K562 (cell line): ENCODE data around the gene PIK3R1. TPM values are rescaled to one million over a fixed set of nuclear protein-coding genes. Genes with fewer than 3 reads are reported as not detected.

Experiments
- BRF1 ChIP-seq: IDR thresholded peaks from 3 replicates; pipeline ENCODE4 v1.6.1; 2011; ENCODE audit warnings: borderline replicate concordance, mild to moderate bottlenecking; ENCODE audit not compliant: insufficient read length; ENCODE audit errors: extremely low read depth
- CEBPG ChIP-seq, 3 experiments: fragments of 200-800 bp in 1 of 3; sonication (Bioruptor generic) in 1 of 3; sonication (generic) in 1 of 3; formaldehyde crosslinking in 1 of 3; IDR thresholded peaks in 2 of 3; conservative IDR thresholded peaks in 1 of 3; 2 replicates each; pipeline versions ENCODE4 v1.6.1 to v1.8.0; 2016 to 2022; ENCODE audit warnings: missing compliant biosample characterization in 2 of 3, missing genetic modification characterization in 2 of 3, mild to moderate bottlenecking in 1 of 3, missing genetic modification reagents in 1 of 3
- ELF2 ChIP-seq: fragments of 250-450 bp; sonication (Bioruptor Pico); IDR thresholded peaks from 2 replicates; pipeline ENCODE4 v1.5.0; 2021; ENCODE audit warnings: mild to moderate bottlenecking
- GABPA ChIP-seq: fragments of 200-800 bp; sonication (Bioruptor generic); conservative IDR thresholded peaks from 2 replicates; pipeline ENCODE4 v1.6.1; 2016; ENCODE audit warnings: low read depth, missing genetic modification characterization, missing compliant biosample characterization
- HOXB6 ChIP-seq: fragments of 250-450 bp; sonication (Bioruptor Pico); IDR thresholded peaks from 2 replicates; pipeline ENCODE4 v1.5.1; 2022; ENCODE audit warnings: mild to moderate bottlenecking, borderline replicate concordance
- ILK ChIP-seq: fragments of 450-650 bp; IDR thresholded peaks from 2 replicates; pipeline ENCODE4 v1.6.1; 2016; ENCODE audit warnings: missing genetic modification characterization, low read depth, mild to moderate bottlenecking, missing compliant biosample characterization, moderate library complexity, borderline replicate concordance
- MECOM ChIP-seq: fragments of 250-450 bp; sonication (Bioruptor Pico); IDR thresholded peaks from 2 replicates; pipeline ENCODE4 v1.8.0; 2022; ENCODE audit warnings: inconsistent platforms
- PTTG1 ChIP-seq: fragments of 450-650 bp; IDR thresholded peaks from 2 replicates; pipeline ENCODE4 v1.6.1; 2016; ENCODE audit warnings: low read depth, mild to moderate bottlenecking, missing genetic modification characterization, missing compliant biosample characterization
- TAF7 ChIP-seq: fragments of 450-650 bp; IDR thresholded peaks from 2 replicates; pipeline ENCODE4 v1.6.1; 2016; ENCODE audit warnings: missing genetic modification characterization, missing compliant biosample characterization
- TBL1XR1 ChIP-seq, 2 experiments: IDR thresholded peaks; 2 replicates each; pipeline ENCODE4 v1.6.1; 2012; ENCODE audit warnings: improper control_type of control experiment in 2 of 2, low read length in 2 of 2, mild to moderate bottlenecking in 1 of 2
- ZNF121 ChIP-seq: sonication (generic); formaldehyde crosslinking; conservative IDR thresholded peaks from 2 replicates; pipeline ENCODE4 v1.8.0; 2022; ENCODE audit warnings: missing genetic modification reagents
- ZNF124 ChIP-seq: sonication (generic); formaldehyde crosslinking; IDR thresholded peaks from 2 replicates; pipeline ENCODE4 v1.8.1; 2022; ENCODE audit warnings: missing genetic modification reagents
- ZNF174 ChIP-seq: fragments of 250-450 bp; sonication (Bioruptor Pico); IDR thresholded peaks from 2 replicates; pipeline ENCODE4 v1.4.0; 2020; ENCODE audit warnings: mild to moderate bottlenecking
- ZNF224 ChIP-seq: sonication (generic); formaldehyde crosslinking; IDR thresholded peaks from 2 replicates; pipeline ENCODE4 v1.8.0; 2022; ENCODE audit warnings: mild to moderate bottlenecking, missing genetic modification reagents
- ZNF3 ChIP-seq: fragments of 250-450 bp; sonication (Bioruptor Pico); IDR thresholded peaks from 2 replicates; pipeline ENCODE4 v1.5.0; 2021; ENCODE audit warnings: mild to moderate bottlenecking, moderate library complexity
- ZNF384 ChIP-seq: IDR thresholded peaks from 2 replicates; pipeline ENCODE4 v1.6.1; 2012; ENCODE audit warnings: low read depth, low read length, improper control_type of control experiment
- ZNF695 ChIP-seq: fragments of 450-650 bp; formaldehyde crosslinking; IDR thresholded peaks from 2 replicates; pipeline ENCODE4 v1.4.0; 2020; ENCODE audit warnings: mild to moderate bottlenecking, moderate library complexity
- ZNF707 ChIP-seq: fragments of 250-450 bp; sonication (Bioruptor Pico); conservative IDR thresholded peaks from 2 replicates; pipeline ENCODE4 v1.8.0; 2022; ENCODE audit warnings: inconsistent platforms, mild to moderate bottlenecking, moderate library complexity
- polyA plus RNA-seq, 8 experiments: library from polyadenylated mRNA; depleted of rRNA in 4 of 8; stranded (reverse) in 5 of 8; unstranded in 3 of 8; fragments of >200 nt; fragmentation: Nextera tagmentation in 2 of 8; fragmentation: Illumina TruSeq in 1 of 8; extraction: Ambion mirVana in 2 of 8; extraction: Trizol in 1 of 8; gene quantifications; 2 replicates each; pipeline versions ENCODE4 v1.2.1 to v1.2.3, GENCODE V29; 2011 to 2014; ENCODE audit warnings: inconsistent platforms in 1 of 8, missing spikeins in 1 of 8
- total RNA-seq, 7 experiments: library from RNA; depleted of rRNA in 6 of 7; stranded (reverse); fragments of >200 nt in 6 of 7; fragmentation: Illumina TruSeq in 2 of 7; extraction: Trizol in 2 of 7; gene quantifications; 2 replicates each; pipeline versions ENCODE4 v1.2.1 to v1.2.3, GENCODE V29; 2011 to 2021; ENCODE audit warnings: low replicate concordance in 1 of 7
- TF ChIP-seq, protein P1 (sequence below): IDR thresholded peaks from 2 replicates; pipeline ENCODE4 v1.6.1; 2012; ENCODE audit warnings: low read depth, low read length, improper control_type of control experiment, borderline replicate concordance
- TF ChIP-seq, protein P2 (sequence below), 2 experiments: fragments of 450-650 bp in 1 of 2; sonication (generic) in 1 of 2; formaldehyde crosslinking; conservative IDR thresholded peaks; 2 replicates each; pipeline versions ENCODE4 v1.4.0 to v1.8.1; 2020 to 2022; ENCODE audit warnings: mild to moderate bottlenecking in 1 of 2, missing genetic modification reagents in 1 of 2

PIK3R1 gene
- total and polyA plus RNA-seq, 9 of the 15 experiments (the other 6 are each of a cell fraction or from before 2014, with no cell fraction given) = 1.1 to 9.7 (median 4.8) TPM

DNA sequence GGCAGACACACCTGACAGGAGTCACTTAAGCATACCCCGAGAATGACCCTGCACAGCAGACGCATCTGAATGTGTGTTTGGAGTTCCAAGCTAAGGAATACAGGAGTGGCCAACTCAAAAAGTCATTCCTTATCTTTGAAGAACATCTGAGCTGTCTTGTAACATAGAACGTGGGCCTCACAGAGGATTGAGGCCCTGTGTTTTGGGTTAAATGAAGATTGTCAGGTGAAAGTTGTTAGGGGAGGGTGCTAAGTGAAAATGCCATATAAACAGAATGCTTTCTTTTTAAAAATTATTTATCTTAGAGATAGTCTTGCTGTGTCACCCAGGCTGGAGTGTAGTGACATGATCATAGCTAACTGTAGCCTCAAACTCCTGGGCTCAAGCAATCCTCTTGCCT, 100.9 kb downstream of the PIK3R1 start (continued):
- TF ChIP-seq HOXB6 (no peak), ELF2 (CRISPR knock-in tag) (no peak), ZNF695 (CRISPR knock-in tag) (no peak), GABPA (no peak), MECOM (CRISPR knock-in tag) (no peak), ZNF121 (CRISPR knock-in tag) (no peak), ILK (tag) (no peak), ZNF3 (no peak), TAF7 (tag) (no peak), PTTG1 (tag) (no peak), ZNF174 (no peak), ZNF384 (no peak), ZNF224 (CRISPR knock-in tag) (no peak), BRF1 (no peak), ZNF707 (CRISPR knock-in tag) (no peak), ZNF124 (CRISPR knock-in tag) (no peak), CEBPG (CRISPR knock-in tag; IDR thresholded peaks at IDR 0.05) (no peak), CEBPG (tag; conservative IDR thresholded peaks at IDR 0.05 in 1 of 2, IDR thresholded peaks at IDR 0.05 in 1 of 2) (no peak), TBL1XR1 (IDR thresholded peaks at IDR 0.05; ENCODE audit: low read length in 2 of 2) (peak in 1 of 2 experiments; percentile 58; a peak in 1 of 4 replicates)
- TF ChIP-seq, protein P1, sequence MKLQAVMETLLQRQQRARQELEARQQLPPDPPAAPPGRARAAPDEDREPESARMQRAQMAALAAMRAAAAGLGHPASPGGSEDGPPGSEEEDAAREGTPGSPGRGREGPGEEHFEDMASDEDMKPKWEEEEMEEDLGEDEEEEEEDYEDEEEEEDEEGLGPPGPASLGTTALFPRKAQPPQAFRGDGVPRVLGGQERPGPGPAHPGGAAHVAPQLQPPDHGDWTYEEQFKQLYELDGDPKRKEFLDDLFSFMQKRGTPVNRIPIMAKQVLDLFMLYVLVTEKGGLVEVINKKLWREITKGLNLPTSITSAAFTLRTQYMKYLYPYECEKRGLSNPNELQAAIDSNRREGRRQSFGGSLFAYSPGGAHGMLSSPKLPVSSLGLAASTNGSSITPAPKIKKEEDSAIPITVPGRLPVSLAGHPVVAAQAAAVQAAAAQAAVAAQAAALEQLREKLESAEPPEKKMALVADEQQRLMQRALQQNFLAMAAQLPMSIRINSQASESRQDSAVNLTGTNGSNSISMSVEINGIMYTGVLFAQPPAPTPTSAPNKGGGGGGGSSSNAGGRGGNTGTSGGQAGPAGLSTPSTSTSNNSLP = no peak
- TF ChIP-seq, protein P2, sequence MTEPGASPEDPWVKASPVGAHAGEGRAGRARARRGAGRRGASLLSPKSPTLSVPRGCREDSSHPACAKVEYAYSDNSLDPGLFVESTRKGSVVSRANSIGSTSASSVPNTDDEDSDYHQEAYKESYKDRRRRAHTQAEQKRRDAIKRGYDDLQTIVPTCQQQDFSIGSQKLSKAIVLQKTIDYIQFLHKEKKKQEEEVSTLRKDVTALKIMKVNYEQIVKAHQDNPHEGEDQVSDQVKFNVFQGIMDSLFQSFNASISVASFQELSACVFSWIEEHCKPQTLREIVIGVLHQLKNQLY (CRISPR knock-in tag; conservative IDR thresholded peaks at IDR 0.05) = no peak
